GM21381 (cell line): Measurements from ENCODE around the gene NCAN.
A peak's percentile ranks its signal among the peaks of the same experiment; 100 is the strongest.
"Not testable (repeated sequence)": the region's sequence is repeated elsewhere in the genome, so short reads cannot be mapped to it uniquely, and the experiment has no call there.

Experiments used
- ATAC-seq: cut with Tn5 transposase; IDR thresholded peaks from one replicate; pipeline ENCODE4 v1.9.1; 2021; ENCODE audit warnings: mild to moderate bottlenecking, moderate library complexity; ENCODE audit not compliant: unreplicated experiment

NCAN gene

GRCh38 chr19:19211499-19212420, at the start of gene NCAN:
NCAN (plus strand) TSS chr19:19211958; CDS start chr19:19216954, 4,996 bp downstream.
- no peak for ATAC-seq

GRCh38 chr19:19162495-19162894, 49.3 kb upstream of the NCAN start:
- ATAC-seq, result no peak

- no peak for ATAC-seq
Measured at GRCh38 chr19:19165396-19165795, 46.4 kb upstream of the NCAN start.

- ATAC-seq, result no peak
Measured at GRCh38 chr19:19167612-19168011, 44.1 kb upstream of the NCAN start.

GRCh38 chr19:19169236-19170052, 42.3 kb upstream of the NCAN start:
- ATAC-seq, result no peak

GRCh38 chr19:19170053-19170872, 41.5 kb upstream of the NCAN start, which contains the start of gene MEF2B:
MEF2B (minus strand) TSS chr19:19170263; CDS start chr19:19150735, 19,528 bp downstream.
- ATAC-seq, result peak; percentile 79

GRCh38 chr19:19170873-19171672, 40.7 kb upstream of the NCAN start:
- no peak for ATAC-seq

GRCh38 chr19:19171821-19172532, 39.8 kb upstream of the NCAN start:
- ATAC-seq, result no peak

- not testable (repeated sequence) for ATAC-seq
Measured at GRCh38 chr19:19173243-19173642, 38.5 kb upstream of the NCAN start.

- ATAC-seq, result no peak
Measured at GRCh38 chr19:19176950-19177349, 34.8 kb upstream of the NCAN start.

- ATAC-seq, result no peak
Measured at GRCh38 chr19:19179548-19180441, 32.0 kb upstream of the NCAN start.

GRCh38 chr19:19181488-19181998, 30.2 kb upstream of the NCAN start:
- no peak for ATAC-seq

GRCh38 chr19:19185853-19186740, 25.7 kb upstream of the NCAN start:
- ATAC-seq, result no peak

GRCh38 chr19:19186742-19187141, 25.0 kb upstream of the NCAN start:
- no peak for ATAC-seq

GRCh38 chr19:19191768-19192077, 20.0 kb upstream of the NCAN start:
- no peak for ATAC-seq

- ATAC-seq, result peak; percentile 81
Measured at GRCh38 chr19:19192078-19192882, 19.5 kb upstream of the NCAN start, which contains the start of the genes BORCS8 and RFXANK. BORCS8 (minus strand) TSS chr19:19192152; CDS start chr19:19192117, 35 bp downstream. RFXANK (plus strand) TSS chr19:19192258; CDS start chr19:19193947, 1,689 bp downstream.
